Neural progenitor cell (in vitro differentiated cells): ENCODE data around the gene GAS2.

Experiments used
- EZH2 ChIP-seq: fragments of 200-600 bp; sonication (generic); IDR thresholded peaks from 2 replicates; pipeline ENCODE4 v1.6.1; 2017; ENCODE audit warnings: antibody characterized with exemption, mild to moderate bottlenecking, moderate library complexity
- EZH2phosphoT487 ChIP-seq: fragments of 200-600 bp; sonication (generic); IDR thresholded peaks from 2 replicates; pipeline ENCODE4 v1.6.1; 2017; ENCODE audit warnings: antibody characterized with exemption
- TF ChIP-seq, protein P1 (sequence below): fragments of 200-600 bp; sonication (generic); IDR thresholded peaks from 2 replicates; pipeline ENCODE4 v1.5.1; 2017; ENCODE audit warnings: antibody characterized with exemption, mild to moderate bottlenecking

- TF ChIP-seq, protein P1, sequence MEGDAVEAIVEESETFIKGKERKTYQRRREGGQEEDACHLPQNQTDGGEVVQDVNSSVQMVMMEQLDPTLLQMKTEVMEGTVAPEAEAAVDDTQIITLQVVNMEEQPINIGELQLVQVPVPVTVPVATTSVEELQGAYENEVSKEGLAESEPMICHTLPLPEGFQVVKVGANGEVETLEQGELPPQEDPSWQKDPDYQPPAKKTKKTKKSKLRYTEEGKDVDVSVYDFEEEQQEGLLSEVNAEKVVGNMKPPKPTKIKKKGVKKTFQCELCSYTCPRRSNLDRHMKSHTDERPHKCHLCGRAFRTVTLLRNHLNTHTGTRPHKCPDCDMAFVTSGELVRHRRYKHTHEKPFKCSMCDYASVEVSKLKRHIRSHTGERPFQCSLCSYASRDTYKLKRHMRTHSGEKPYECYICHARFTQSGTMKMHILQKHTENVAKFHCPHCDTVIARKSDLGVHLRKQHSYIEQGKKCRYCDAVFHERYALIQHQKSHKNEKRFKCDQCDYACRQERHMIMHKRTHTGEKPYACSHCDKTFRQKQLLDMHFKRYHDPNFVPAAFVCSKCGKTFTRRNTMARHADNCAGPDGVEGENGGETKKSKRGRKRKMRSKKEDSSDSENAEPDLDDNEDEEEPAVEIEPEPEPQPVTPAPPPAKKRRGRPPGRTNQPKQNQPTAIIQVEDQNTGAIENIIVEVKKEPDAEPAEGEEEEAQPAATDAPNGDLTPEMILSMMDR: no peak
- TF ChIP-seq EZH2: no peak
- TF ChIP-seq EZH2phosphoT487: no peak
Measured at GRCh38 chr11:22769081-22769480, 102.7 kb downstream of the GAS2 start.
